ENCODE data around the gene NOS2. TPM values are rescaled to one million over a fixed set of nuclear protein-coding genes. Genes with fewer than 3 reads are reported as not detected.
"Not testable (repeated sequence)": the region's sequence is repeated elsewhere in the genome, so short reads cannot be mapped to it uniquely, and the experiment has no call there.

Gene NOS2
- total RNA-seq, 1 donor from 2014 or later = 0.09 TPM

- not testable (repeated sequence) for H4K20me1 ChIP-seq (ENCODE audit: insufficient read depth, low read length); H3K9me3 Mint-ChIP-seq (ENCODE audit: unreplicated experiment); H3K4me2 ChIP-seq (ENCODE audit: low read length); H3K4me1 Mint-ChIP-seq (ENCODE audit: low read depth, unreplicated experiment); H3K9ac ChIP-seq (ENCODE audit: low read length); H3K4me1 ChIP-seq (ENCODE audit: insufficient read depth, low read length); H3K9me3 ChIP-seq (ENCODE audit: insufficient read depth, low read depth, low read length); DNase-seq (ENCODE audit: low read depth); H3K27me3 ChIP-seq (ENCODE audit: insufficient read depth, low read length); H3K4me3 ChIP-seq (ENCODE audit: insufficient read depth, low read depth, low read length); H3K27ac Mint-ChIP-seq (ENCODE audit: unreplicated experiment); H2AFZ ChIP-seq (ENCODE audit: low read depth, low read length); H3K27ac ChIP-seq (ENCODE audit: low read depth, low read length); H3K4me3 Mint-ChIP-seq (ENCODE audit: unreplicated experiment); FAIRE-seq; H3K36me3 ChIP-seq (ENCODE audit: insufficient read depth, low read length); H3K79me2 ChIP-seq (ENCODE audit: insufficient read depth, low read length); H3K36me3 Mint-ChIP-seq (ENCODE audit: low read depth, unreplicated experiment); H3K27me3 Mint-ChIP-seq (ENCODE audit: low read depth, unreplicated experiment)
These were observed 40.0 kb upstream of the NOS2 start for GRCh38 chr17:27840406-27840678.

- not testable (repeated sequence) for DNase-seq (ENCODE audit: low read depth); H3K4me1 Mint-ChIP-seq (ENCODE audit: low read depth, unreplicated experiment); H3K9me3 ChIP-seq (ENCODE audit: insufficient read depth, low read depth, low read length); H3K27me3 ChIP-seq (ENCODE audit: insufficient read depth, low read length); H3K9me3 Mint-ChIP-seq (ENCODE audit: unreplicated experiment); H3K79me2 ChIP-seq (ENCODE audit: insufficient read depth, low read length); H4K20me1 ChIP-seq (ENCODE audit: insufficient read depth, low read length); H3K9ac ChIP-seq (ENCODE audit: low read length); H3K36me3 Mint-ChIP-seq (ENCODE audit: low read depth, unreplicated experiment); H3K27me3 Mint-ChIP-seq (ENCODE audit: low read depth, unreplicated experiment); H2AFZ ChIP-seq (ENCODE audit: low read depth, low read length); H3K27ac Mint-ChIP-seq (ENCODE audit: unreplicated experiment); H3K4me3 Mint-ChIP-seq (ENCODE audit: unreplicated experiment); H3K4me3 ChIP-seq (ENCODE audit: insufficient read depth, low read depth, low read length); H3K4me2 ChIP-seq (ENCODE audit: low read length); H3K4me1 ChIP-seq (ENCODE audit: insufficient read depth, low read length); H3K36me3 ChIP-seq (ENCODE audit: insufficient read depth, low read length); H3K27ac ChIP-seq (ENCODE audit: low read depth, low read length)
- peak; percentile 34 for FAIRE-seq
These were observed 39.5 kb upstream of the NOS2 start for GRCh38 chr17:27839571-27840405.

GRCh38 chr17:27838607-27839006 is 38.3 kb upstream of the NOS2 start:
- H3K27ac Mint-ChIP-seq (ENCODE audit: unreplicated experiment); H3K4me3 Mint-ChIP-seq (ENCODE audit: unreplicated experiment); H3K4me1 Mint-ChIP-seq (ENCODE audit: low read depth, unreplicated experiment); FAIRE-seq; H3K36me3 Mint-ChIP-seq (ENCODE audit: low read depth, unreplicated experiment); H3K4me2 ChIP-seq (ENCODE audit: low read length); H3K27me3 Mint-ChIP-seq (ENCODE audit: low read depth, unreplicated experiment); H2AFZ ChIP-seq (ENCODE audit: low read depth, low read length); H3K9ac ChIP-seq (ENCODE audit: low read length); H3K36me3 ChIP-seq (ENCODE audit: insufficient read depth, low read length); H3K9me3 ChIP-seq (ENCODE audit: insufficient read depth, low read depth, low read length); H3K9me3 Mint-ChIP-seq (ENCODE audit: unreplicated experiment); H3K27ac ChIP-seq (ENCODE audit: low read depth, low read length); H4K20me1 ChIP-seq (ENCODE audit: insufficient read depth, low read length); H3K4me3 ChIP-seq (ENCODE audit: insufficient read depth, low read depth, low read length); H3K79me2 ChIP-seq (ENCODE audit: insufficient read depth, low read length); H3K4me1 ChIP-seq (ENCODE audit: insufficient read depth, low read length); H3K27me3 ChIP-seq (ENCODE audit: insufficient read depth, low read length); DNase-seq (ENCODE audit: low read depth): not testable (repeated sequence)

GRCh38 chr17:27837769-27838168 is 37.4 kb upstream of the NOS2 start:
- not testable (repeated sequence) for H3K36me3 ChIP-seq (ENCODE audit: insufficient read depth, low read length); FAIRE-seq; H3K4me2 ChIP-seq (ENCODE audit: low read length); H3K9me3 ChIP-seq (ENCODE audit: insufficient read depth, low read depth, low read length); H3K9ac ChIP-seq (ENCODE audit: low read length); H2AFZ ChIP-seq (ENCODE audit: low read depth, low read length); DNase-seq (ENCODE audit: low read depth); H3K9me3 Mint-ChIP-seq (ENCODE audit: unreplicated experiment); H3K27me3 Mint-ChIP-seq (ENCODE audit: low read depth, unreplicated experiment); H4K20me1 ChIP-seq (ENCODE audit: insufficient read depth, low read length); H3K4me1 Mint-ChIP-seq (ENCODE audit: low read depth, unreplicated experiment); H3K79me2 ChIP-seq (ENCODE audit: insufficient read depth, low read length); H3K4me3 ChIP-seq (ENCODE audit: insufficient read depth, low read depth, low read length); H3K36me3 Mint-ChIP-seq (ENCODE audit: low read depth, unreplicated experiment); H3K27ac Mint-ChIP-seq (ENCODE audit: unreplicated experiment); H3K27ac ChIP-seq (ENCODE audit: low read depth, low read length); H3K4me3 Mint-ChIP-seq (ENCODE audit: unreplicated experiment); H3K27me3 ChIP-seq (ENCODE audit: insufficient read depth, low read length); H3K4me1 ChIP-seq (ENCODE audit: insufficient read depth, low read length)
